ENCODE measurements around the gene COBLL1.

DNA sequence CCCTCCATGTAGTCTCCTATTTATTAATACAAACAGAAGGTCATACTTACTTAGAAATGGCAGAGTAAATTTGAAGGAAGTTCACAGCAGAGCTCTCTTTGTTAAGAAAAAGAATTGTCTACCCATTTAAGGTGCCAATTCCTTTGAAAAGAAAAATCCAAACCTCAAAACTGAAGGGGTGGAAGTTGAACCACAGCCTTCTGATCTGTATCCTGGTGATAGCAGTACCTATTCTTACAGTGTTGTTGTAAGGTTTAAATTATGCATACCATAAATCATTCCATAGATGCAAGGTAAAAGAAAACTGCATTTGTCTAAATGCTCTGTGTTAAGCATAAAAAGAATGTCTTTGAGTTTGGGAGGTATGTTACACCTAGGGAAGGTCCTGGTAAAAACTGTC, 47.6 kb downstream of the COBLL1 start:
- TF ChIP-seq POLR2AphosphoS5 (IDR thresholded peaks at IDR 0.05; ENCODE audit: low read depth, low read length) (no peak), POLR2A (IDR thresholded peaks at IDR 0.05; ENCODE audit: low read depth, low read length) (no peak), SPI1 (IDR thresholded peaks at IDR 0.05; ENCODE audit: low read depth, low read length) (no peak), TAF1 (IDR thresholded peaks at IDR 0.05; ENCODE audit: low read depth, low read length) (no peak), POU2F2 (IDR thresholded peaks at IDR 0.05; ENCODE audit: low read depth, low read length) (no peak)
